HFFc6 (cell line): Measurements from ENCODE around the gene DLG2. TPM values are rescaled to one million over a fixed set of nuclear protein-coding genes. Genes with fewer than 3 reads are reported as not detected.

Source experiments
- DNase-seq: peaks from one replicate; pipeline ENCODE4 v3.0.0-alpha.2; 2018
- H3K27ac Mint-ChIP-seq: 2 replicates; pipeline ENCODE4 v1.8.0; 2020; ENCODE audit warnings: mild to moderate bottlenecking, mixed read lengths
- H3K27me3 Mint-ChIP-seq: 2 replicates; pipeline ENCODE4 v1.8.0; 2021; ENCODE audit warnings: mild to moderate bottlenecking, moderate library complexity, mixed read lengths; ENCODE audit not compliant: insufficient read depth
- H3K36me3 Mint-ChIP-seq: 2 replicates; pipeline ENCODE4 v1.8.0; 2021; ENCODE audit warnings: low read depth, mixed read lengths
- H3K4me1 Mint-ChIP-seq: 2 replicates; pipeline ENCODE4 v1.8.0; 2020; ENCODE audit warnings: low read depth, mixed read lengths
- H3K4me3 Mint-ChIP-seq: 2 replicates; pipeline ENCODE4 v1.8.0; 2020; ENCODE audit warnings: mild to moderate bottlenecking, moderate library complexity, mixed read lengths
- H3K9me3 Mint-ChIP-seq: 2 replicates; pipeline ENCODE4 v1.8.0; 2020; ENCODE audit warnings: mild to moderate bottlenecking, mixed read lengths
- CTCF ChIP-seq: fragments of 200-600 bp; sonication (generic); IDR thresholded peaks from 2 replicates; pipeline ENCODE4 v1.5.0; 2021; ENCODE audit warnings: antibody characterized with exemption, mild to moderate bottlenecking
- total RNA-seq, 6 experiments: library from RNA; stranded (reverse); fragmentation: NEBNext Ultra II Directional; extraction: Animal tissue kit (Norgen Biotek cat#: 25700); gene quantifications; 2 replicates in 1 of 6; 3 replicates in 5 of 6; pipeline ENCODE4 v1.2.3, GENCODE V29; 2021

Gene DLG2
- total RNA-seq, 6 experiments from 2014 or later = 0.39 to 1.00 (median 0.80) TPM; not detected in 1

- no peaks in the 10 kb centered on the region for H3K36me3 Mint-ChIP-seq
- no peak for DNase-seq
- no peaks in the 10 kb centered on the region for H3K4me1 Mint-ChIP-seq
- H3K9me3 Mint-ChIP-seq = no peaks in the 10 kb centered on the region; the same call in 1 of the 2 replicates
- H3K27ac Mint-ChIP-seq = no peak overlapping the region
- TF ChIP-seq CTCF = no peak
- H3K4me3 Mint-ChIP-seq = no peak overlapping the region
- peaks cover 2% of the 10 kb centered on the region for H3K27me3 Mint-ChIP-seq
Measured at GRCh38 chr11:84819128-84819527, 808.0 kb downstream of the DLG2 start.

- no peak for DNase-seq
- no peaks in the 10 kb centered on the region; the same call in 1 of the 2 replicates for H3K27me3 Mint-ChIP-seq
- no peak for TF ChIP-seq CTCF
- no peaks in the 10 kb centered on the region for H3K36me3 Mint-ChIP-seq
- no peak overlapping the region for H3K4me3 Mint-ChIP-seq
- no peaks in the 10 kb centered on the region; the same call in 1 of the 2 replicates for H3K9me3 Mint-ChIP-seq
- no peak overlapping the region for H3K27ac Mint-ChIP-seq
- no peaks in the 10 kb centered on the region for H3K4me1 Mint-ChIP-seq
Measured at GRCh38 chr11:84817998-84818397, 809.1 kb downstream of the DLG2 start.

GRCh38 chr11:84812471-84812969, 814.6 kb downstream of the DLG2 start:
- Mint-ChIP-seq H3K4me1 (no peaks in the 10 kb centered on the region), H3K27ac (no peak overlapping the region), H3K27me3 (no peaks in the 10 kb centered on the region; the same call in 1 of the 2 replicates), H3K36me3 (no peaks in the 10 kb centered on the region), H3K9me3 (no peaks in the 10 kb centered on the region; the same call in 1 of the 2 replicates), H3K4me3 (no peak overlapping the region)
- no peak for TF ChIP-seq CTCF
- no peak for DNase-seq

GRCh38 chr11:84806354-84806753, 820.8 kb downstream of the DLG2 start:
- Mint-ChIP-seq H3K9me3 (peaks cover 15% of the 10 kb centered on the region; the same call in 1 of the 2 replicates), H3K27ac (no peak overlapping the region), H3K4me3 (no peak overlapping the region), H3K4me1 (no peaks in the 10 kb centered on the region), H3K36me3 (no peaks in the 10 kb centered on the region), H3K27me3 (peaks cover 2% of the 10 kb centered on the region; the same call in 1 of the 2 replicates)
- DNase-seq = no peak
- no peak for TF ChIP-seq CTCF

- no peak for DNase-seq
- H3K27me3 Mint-ChIP-seq = peaks cover 2% of the 10 kb centered on the region; the same call in 1 of the 2 replicates
- peaks cover 15% of the 10 kb centered on the region; the same call in 1 of the 2 replicates for H3K9me3 Mint-ChIP-seq
- H3K36me3 Mint-ChIP-seq = no peaks in the 10 kb centered on the region
- H3K4me1 Mint-ChIP-seq = no peaks in the 10 kb centered on the region
- TF ChIP-seq CTCF = no peak
- no peak overlapping the region for H3K4me3 Mint-ChIP-seq
- no peak overlapping the region for H3K27ac Mint-ChIP-seq
Measured at GRCh38 chr11:84804041-84804440, 823.1 kb downstream of the DLG2 start.
